Measurements from ENCODE around the gene MRPL49. TPM values are rescaled to one million over a fixed set of nuclear protein-coding genes. Genes with fewer than 3 reads are reported as not detected.
A peak's percentile ranks its signal among the peaks of the same experiment; 100 is the strongest.

Gene MRPL49
- total and polyA plus RNA-seq, 2 of the 13 experiments (the other 11 are each of a cell fraction or from before 2014, with no cell fraction given): 39.2 to 53.3 TPM

GRCh38 chr11:65152122-65152521 is 30.0 kb downstream of the MRPL49 start:
- in situ Hi-C loops (cut with HindIII; ENCODE audit: extremely low pct_ligation_motif_present, low pct_unique_long_range_greater_than_20kb) (no loop called here), intact Hi-C loops (cut with micrococcal nuclease; ENCODE audit: unreplicated experiment) (no loop called here)
- H3K79me2 ChIP-seq (ENCODE audit: insufficient read depth, low read length): no peaks in the 10 kb centered on the region
- FAIRE-seq (no peak), DNase-seq (ENCODE audit: low spot score) (no peak), ATAC-seq (no peak)
- no peaks in the 10 kb centered on the region for H4K20me1 ChIP-seq (ENCODE audit: insufficient read depth, low read length)
- no peaks in the 10 kb centered on the region for H3K27me3 ChIP-seq (ENCODE audit: control insufficient read depth in 1 of 2, insufficient read depth in 2 of 2, low read length in 2 of 2)
- H3K4me1 ChIP-seq (ENCODE audit: insufficient read depth, low read length): peaks cover 34% of the 10 kb centered on the region
- no peak overlapping the region for H3K4me3 ChIP-seq (replicated peaks in 1 of 3; ENCODE audit: insufficient read depth in 1 of 3, low read depth in 2 of 3, low read length in 3 of 3)
- H3K27ac ChIP-seq (ENCODE audit: extremely low read length, insufficient read depth, low read length): no peak overlapping the region
- H3K4me2 ChIP-seq (ENCODE audit: low read depth, low read length): peak overlapping the region; percentile 6; the same call in 1 of the 2 replicates
- 66% methylated on average over 2 of the region's 2 CpGs for WGBS (ENCODE audit: low lambda C conversion rate)
- POLR2A ChIA-PET: interaction anchor here (3.0 kb wide), 1 partner anchor 17 kb away, joined by 12 read pairs; the partner anchor contains the start of gene SYVN1
- CTCF ChIA-PET (ENCODE audit: low intra/inter-chr PET ratio, low total read pairs): no interaction called here
- H3K9ac ChIP-seq (ENCODE audit: insufficient read depth, low read depth, low read length): no peak overlapping the region
- BruUV-seq (replicated peaks): no TSS peak
- TF ChIP-seq ZNF83 (CRISPR knock-in tag; IDR thresholded peaks at IDR 0.05; ENCODE audit: borderline replicate concordance) (no peak), ZFP37 (CRISPR knock-in tag; IDR thresholded peaks at IDR 0.05; ENCODE audit: borderline replicate concordance) (no peak), ZNF605 (CRISPR knock-in tag; IDR thresholded peaks at IDR 0.05) (no peak), CREB1 (IDR thresholded peaks at IDR 0.05) (no peak), CREB1 (CRISPR knock-in tag; IDR thresholded peaks at IDR 0.05) (no peak), REPIN1 (CRISPR knock-in tag; IDR thresholded peaks at IDR 0.05; ENCODE audit: borderline replicate concordance, low read depth) (no peak), STAT5B (CRISPR knock-in tag; IDR thresholded peaks at IDR 0.05) (no peak), CENPT (CRISPR knock-in tag; IDR thresholded peaks at IDR 0.05; ENCODE audit: low read depth) (no peak), SP5 (CRISPR knock-in tag; IDR thresholded peaks at IDR 0.05; ENCODE audit: borderline replicate concordance, low read depth) (no peak)
- TF ChIP-seq, protein P1, sequence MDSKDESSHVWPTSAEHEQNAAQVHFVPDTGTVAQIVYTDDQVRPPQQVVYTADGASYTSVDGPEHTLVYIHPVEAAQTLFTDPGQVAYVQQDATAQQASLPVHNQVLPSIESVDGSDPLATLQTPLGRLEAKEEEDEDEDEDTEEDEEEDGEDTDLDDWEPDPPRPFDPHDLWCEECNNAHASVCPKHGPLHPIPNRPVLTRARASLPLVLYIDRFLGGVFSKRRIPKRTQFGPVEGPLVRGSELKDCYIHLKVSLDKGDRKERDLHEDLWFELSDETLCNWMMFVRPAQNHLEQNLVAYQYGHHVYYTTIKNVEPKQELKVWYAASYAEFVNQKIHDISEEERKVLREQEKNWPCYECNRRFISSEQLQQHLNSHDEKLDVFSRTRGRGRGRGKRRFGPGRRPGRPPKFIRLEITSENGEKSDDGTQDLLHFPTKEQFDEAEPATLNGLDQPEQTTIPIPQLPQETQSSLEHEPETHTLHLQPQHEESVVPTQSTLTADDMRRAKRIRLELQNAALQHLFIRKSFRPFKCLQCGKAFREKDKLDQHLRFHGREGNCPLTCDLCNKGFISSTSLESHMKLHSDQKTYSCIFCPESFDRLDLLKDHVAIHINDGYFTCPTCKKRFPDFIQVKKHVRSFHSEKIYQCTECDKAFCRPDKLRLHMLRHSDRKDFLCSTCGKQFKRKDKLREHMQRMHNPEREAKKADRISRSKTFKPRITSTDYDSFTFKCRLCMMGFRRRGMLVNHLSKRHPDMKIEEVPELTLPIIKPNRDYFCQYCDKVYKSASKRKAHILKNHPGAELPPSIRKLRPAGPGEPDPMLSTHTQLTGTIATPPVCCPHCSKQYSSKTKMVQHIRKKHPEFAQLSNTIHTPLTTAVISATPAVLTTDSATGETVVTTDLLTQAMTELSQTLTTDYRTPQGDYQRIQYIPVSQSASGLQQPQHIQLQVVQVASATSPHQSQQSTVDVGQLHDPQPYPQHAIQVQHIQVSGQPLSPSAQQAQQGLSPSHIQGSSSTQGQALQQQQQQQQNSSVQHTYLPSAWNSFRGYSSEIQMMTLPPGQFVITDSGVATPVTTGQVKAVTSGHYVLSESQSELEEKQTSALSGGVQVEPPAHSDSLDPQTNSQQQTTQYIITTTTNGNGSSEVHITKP (CRISPR knock-in tag; IDR thresholded peaks at IDR 0.05; ENCODE audit: low read depth): no peak
- TF ChIP-seq, protein P2, sequence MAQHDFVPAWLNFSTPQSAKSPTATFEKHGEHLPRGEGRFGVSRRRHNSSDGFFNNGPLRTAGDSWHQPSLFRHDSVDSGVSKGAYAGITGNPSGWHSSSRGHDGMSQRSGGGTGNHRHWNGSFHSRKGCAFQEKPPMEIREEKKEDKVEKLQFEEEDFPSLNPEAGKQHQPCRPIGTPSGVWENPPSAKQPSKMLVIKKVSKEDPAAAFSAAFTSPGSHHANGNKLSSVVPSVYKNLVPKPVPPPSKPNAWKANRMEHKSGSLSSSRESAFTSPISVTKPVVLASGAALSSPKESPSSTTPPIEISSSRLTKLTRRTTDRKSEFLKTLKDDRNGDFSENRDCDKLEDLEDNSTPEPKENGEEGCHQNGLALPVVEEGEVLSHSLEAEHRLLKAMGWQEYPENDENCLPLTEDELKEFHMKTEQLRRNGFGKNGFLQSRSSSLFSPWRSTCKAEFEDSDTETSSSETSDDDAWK (CRISPR knock-in tag; IDR thresholded peaks at IDR 0.05): no peak
- H3K9me3 ChIP-seq (ENCODE audit: low read length): peaks cover 4% of the 10 kb centered on the region; the same call in 1 of the 2 replicates
- no peaks in the 10 kb centered on the region for H3K36me3 ChIP-seq (replicated peaks in 1 of 2; ENCODE audit: control insufficient read depth in 1 of 2, insufficient read depth in 2 of 2, low read length in 2 of 2)
- H2AFZ ChIP-seq (ENCODE audit: low read length): no peak overlapping the region

All from HepG2 (cell line).